Activated CD8-positive, alpha-beta memory T cell treated with anti-CD3 and anti-CD28 coated beads for 24 hours (primary cell): ENCODE data around the gene EPHX1.
"Not testable (repeated sequence)": the region's sequence is repeated elsewhere in the genome, so short reads cannot be mapped to it uniquely, and the experiment has no call there.

Experiments used
- DNase-seq: peaks from one replicate; pipeline ENCODE4 v3.0.0-alpha.2; 2020

Gene EPHX1

DNA sequence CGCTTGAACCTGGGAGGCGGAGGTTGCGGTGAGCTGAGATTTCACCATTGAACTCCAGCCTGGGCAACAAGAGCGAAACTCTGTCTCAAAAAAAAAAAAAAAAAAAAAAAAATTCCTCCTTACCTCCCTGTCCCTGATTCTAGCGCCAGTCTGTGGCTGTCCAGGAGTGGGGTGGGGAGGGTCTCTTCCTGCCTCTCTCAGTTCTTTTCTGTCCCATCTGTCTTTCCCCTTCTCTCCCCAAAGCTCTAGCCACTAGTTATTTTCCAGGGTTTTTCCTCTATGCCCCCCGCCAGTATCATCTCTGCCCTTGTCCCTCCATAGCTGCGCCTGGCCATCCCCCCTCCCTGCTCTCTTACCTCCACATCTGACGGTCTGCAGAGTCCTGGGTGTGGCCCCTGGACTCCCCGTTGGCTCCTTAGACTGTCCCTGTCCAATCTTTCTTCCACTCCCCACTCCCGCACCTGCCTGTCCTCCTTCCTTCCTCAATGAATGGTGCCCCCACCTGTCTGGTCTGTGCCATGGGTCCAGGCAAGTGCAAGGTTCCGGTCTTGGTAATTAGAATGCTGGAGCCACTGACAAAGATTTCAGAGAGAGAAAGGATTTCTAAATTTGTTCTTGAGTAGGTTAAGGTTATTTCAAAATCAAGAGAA, 73.8 kb downstream of the EPHX1 start:
- DNase-seq, result no peak

DNA sequence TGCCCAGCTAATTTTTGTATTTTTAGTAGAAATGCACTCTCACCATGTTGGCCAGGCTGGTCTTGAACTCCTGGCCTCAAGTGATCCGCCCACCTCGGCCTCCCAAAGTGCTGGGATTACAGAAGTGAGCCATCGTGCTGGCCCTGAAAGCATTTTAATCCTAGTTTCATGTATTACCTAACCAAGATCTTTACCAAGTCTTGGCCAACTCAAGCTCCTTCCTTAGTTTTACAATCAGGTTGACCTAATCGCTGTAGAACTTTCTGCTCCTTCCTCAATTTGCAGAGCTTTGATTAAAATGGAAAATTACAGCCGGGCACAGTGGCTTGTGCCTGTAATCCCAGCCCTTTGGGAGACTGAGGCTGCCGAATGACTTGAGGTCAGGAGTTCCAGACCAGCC, 75.4 kb downstream of the EPHX1 start:
- DNase-seq, result no peak

DNA sequence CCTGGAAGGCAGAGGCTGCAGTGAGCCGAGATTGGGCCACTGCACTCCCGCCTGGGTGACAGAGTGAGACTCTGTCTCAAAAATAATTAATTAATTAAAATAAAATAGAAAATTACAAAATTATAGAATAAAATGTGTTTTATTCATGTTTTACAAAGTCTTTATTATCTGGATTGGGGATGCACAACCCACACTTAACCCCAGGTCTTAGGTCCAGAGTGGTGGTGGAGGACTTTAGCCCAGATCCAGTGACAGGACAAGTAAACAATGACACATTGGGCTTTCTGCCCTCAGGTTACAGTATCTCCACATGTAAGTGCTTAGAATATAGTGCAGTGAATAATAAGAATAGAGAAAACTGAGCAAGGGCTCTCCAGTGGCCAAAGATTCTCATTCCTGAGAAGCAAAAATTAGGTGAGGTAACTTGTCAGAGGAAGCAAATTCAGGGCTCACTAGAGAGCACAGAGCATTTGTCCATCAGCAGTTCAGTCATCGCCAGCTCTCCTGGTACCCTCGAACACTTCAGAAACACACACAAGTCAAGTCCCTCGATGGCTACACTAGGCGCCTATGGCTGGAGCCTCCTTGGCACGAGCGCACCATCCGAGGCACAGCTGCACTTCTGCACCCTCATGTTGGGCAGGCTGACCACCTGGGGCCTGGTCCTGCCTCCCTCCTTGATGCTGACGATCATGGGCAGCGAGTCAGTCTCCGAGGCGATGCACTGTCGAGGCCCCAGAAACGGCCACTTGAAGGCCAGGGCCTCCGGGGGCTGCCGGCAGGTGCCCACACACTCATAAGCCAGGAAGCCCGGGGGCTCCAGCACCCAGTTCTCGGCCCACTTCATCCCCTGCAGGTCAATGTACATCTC, 76.5 kb downstream of the EPHX1 start:
- DNase-seq, result no peak

- no peak for DNase-seq
Observed at GRCh38 chr1:225887030-225887314, 77.0 kb downstream of the EPHX1 start.

DNA sequence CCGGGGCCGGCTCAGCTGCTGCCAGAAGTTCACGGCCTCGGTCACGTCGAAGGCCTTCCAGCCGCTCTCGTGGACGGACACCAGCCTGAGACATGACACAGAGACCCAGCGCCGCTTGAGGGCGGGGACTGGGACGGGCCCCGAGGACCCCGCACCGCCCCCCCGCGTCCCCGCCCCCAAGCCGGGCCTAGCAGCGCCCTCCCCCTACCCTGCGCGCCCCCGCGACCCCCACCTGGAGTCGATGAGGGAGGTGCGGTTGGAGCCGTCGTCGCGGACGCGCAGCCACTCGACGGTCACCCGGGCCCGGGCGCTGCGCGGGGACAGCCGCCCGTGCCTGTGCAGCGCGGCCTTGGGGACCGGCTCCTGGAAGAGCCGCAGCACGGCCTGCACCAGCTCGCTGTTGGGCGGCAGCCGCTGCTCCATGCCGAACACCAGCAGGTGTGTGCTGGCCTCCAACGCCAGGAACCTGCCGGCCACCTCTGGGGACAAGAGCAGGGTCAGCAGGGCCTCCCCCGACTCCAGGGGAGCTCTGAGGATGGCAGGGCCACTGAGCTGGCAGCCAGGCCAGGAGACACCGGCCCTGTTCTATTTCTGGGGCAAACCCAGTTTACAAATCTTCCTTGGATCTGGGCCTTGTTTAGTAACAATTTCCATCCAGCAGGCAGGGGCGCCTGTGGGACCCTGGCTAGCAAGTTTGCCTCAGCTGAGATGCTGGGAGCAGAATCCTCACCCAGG, 77.8 kb downstream of the EPHX1 start:
- DNase-seq, result not testable (repeated sequence)

- DNase-seq, result no peak
Observed at GRCh38 chr1:225888289-225888897, 78.5 kb downstream of the EPHX1 start.

DNA sequence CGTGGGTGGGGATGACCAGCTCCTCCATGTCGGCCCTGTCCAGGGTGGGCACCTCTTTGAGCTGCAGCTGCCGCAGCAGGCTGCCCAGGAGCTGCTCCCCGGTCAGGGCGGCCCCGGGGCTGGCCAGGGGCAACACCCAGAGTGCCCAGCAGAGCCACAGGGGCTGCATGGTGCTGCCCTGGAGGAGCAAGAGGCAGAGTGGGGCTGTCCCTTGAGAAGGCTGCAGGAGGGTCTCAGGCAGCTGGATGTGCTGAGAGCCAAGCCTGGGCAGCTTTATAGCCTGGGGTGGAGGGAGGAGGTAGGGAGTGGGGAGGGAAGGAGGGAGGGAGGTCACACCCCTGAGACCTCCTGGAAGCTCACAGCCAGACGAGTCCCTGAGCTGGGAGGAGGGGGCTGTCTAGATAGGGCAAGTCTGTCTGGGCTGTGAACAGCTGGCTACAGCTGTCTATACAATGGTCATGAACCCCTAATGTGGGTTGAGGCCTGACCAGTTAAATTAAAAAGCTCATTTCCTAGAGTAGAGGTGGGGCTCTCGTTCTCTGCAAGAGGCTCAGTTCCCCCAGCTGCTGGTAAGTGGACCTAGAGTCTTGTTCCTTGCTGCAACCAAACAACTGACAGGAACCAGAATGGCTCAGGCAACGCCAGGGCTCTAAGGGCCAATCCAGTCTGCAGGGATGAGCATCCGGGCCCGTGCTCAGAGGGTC, 79.1 kb downstream of the EPHX1 start, which contains the start of gene LEFTY1:
Gene LEFTY1, minus strand, starts transcription at position 249 of the 704 bp plus-strand sequence. Its CDS starts 80 bp downstream, at position 169.
- no peak for DNase-seq

- no peak for DNase-seq
Observed at GRCh38 chr1:225889743-225890142, 79.8 kb downstream of the EPHX1 start.

DNA sequence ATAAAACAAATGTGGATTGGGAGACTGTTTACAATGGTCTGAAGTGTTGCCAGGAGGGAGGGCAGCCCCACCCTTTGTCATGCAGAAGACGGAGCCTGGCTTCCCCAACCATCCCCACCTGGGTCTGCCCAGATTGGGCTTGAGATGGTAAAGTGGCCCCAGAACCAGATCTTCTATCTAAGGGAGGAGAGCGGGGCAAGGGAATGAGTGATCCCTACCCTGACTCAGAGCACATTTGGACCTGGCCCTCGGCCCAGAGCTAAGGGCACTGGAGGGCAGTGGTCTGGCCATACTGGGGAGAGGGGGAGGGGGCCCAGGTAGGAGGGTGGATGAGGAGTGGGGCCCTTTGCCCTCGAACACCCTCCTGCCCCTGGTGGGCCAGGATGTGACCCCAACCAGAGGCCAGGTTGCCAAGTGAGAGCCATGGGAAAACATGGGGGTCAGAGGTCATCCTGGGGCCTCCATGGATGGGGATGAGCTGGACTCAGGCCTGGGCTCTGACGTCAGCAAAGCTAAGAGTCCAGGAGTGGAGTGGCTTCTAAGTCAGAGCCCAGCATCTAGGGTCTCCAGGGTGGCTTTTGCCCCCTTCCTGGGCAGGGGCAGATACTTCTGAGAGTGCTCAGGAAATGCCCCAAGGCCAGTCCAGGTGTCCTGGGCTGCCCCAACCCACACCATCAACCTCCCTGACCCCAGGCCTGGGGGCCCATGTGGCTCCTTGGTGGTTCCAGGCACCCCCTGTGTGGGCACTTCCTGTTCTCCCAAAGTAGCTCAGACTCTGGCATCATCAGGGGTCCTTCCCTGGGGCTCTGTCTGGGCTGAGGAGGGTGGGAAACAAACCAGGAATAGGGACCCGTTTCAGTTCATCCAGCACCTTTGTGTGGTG, 80.7 kb downstream of the EPHX1 start:
- no peak for DNase-seq

DNA sequence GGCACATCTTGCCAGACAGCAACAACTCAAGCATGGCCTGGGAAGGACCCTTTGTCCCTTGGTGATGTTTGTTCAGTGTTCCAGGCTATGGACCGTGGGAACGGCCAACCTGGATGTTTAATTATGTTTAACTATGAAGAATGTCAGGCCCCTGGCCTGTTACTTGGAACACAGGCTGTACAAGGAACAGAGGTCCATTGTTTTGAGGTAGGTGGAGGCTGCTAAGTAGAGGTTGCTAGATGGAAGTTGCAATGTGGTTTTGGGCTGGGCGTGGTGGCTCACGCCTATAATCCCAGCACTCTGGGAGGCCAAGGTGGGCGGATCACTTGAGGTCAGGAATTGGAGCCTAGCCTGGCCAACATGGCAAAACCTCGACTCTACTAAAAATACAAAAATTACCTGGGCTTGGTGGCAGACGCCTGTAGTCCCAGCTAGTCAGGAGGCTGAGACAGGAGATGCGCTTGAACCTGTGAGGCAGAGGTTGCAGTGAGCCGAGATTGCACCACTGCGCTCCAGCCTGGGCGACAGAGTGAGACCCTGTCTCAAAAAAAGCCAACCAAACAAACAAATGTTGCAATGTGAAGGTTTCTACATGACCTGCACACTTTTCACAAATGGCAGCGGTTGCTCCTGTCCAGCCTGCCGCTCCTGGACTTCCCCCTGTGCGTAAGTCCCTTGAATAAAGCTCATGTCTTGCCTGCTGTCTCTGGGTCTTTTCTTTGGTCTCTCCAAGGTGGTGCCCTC, 81.5 kb downstream of the EPHX1 start:
- DNase-seq, result no peak

DNA sequence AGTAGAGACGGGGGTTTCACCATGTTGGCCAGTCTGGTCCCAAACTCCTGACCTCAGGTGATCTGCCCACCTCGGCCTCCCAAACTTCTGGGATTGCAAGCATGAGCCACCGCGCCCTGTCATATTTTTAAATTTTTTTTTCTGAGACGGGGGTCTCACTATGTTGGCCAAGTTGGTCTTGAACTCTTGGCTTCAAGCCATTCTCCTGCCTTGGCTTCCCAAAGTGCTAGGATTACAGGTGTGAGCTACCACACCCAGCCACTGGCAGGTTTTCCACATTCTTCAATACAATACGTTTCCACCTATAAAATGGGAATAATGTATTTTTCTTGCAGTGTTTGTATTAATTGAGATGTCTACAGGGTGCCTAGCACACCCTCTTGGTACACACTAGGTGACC, 82.4 kb downstream of the EPHX1 start:
- no peak for DNase-seq
